ENCODE results near the gene MACROD2.

Gene MACROD2

GRCh38 chr20:15851576-15852215 is 1856.4 kb downstream of the MACROD2 start:
- TF ChIP-seq MEIS1 (CRISPR knock-in tag; IDR thresholded peaks at IDR 0.05; ENCODE audit: borderline replicate concordance) (no peak), ZNF677 (tag by site-specific recombination; IDR thresholded peaks at IDR 0.05) (no peak), ZNF19 (tag by site-specific recombination; IDR thresholded peaks at IDR 0.05; ENCODE audit: low read depth) (no peak), ZNF837 (tag by site-specific recombination; IDR thresholded peaks at IDR 0.05) (no peak), ZNF341 (tag by site-specific recombination; IDR thresholded peaks at IDR 0.05; ENCODE audit: low read depth) (no peak), ZBTB10 (tag by site-specific recombination; IDR thresholded peaks at IDR 0.05) (no peak), PBX3 (CRISPR knock-in tag; IDR thresholded peaks at IDR 0.05) (no peak), REPIN1 (tag by site-specific recombination; IDR thresholded peaks at IDR 0.05; ENCODE audit: low read depth) (no peak), HOXC10 (CRISPR knock-in tag; IDR thresholded peaks at IDR 0.05) (no peak), ZNF23 (tag by site-specific recombination; IDR thresholded peaks at IDR 0.05; ENCODE audit: borderline replicate concordance) (no peak), ZNF114 (tag by site-specific recombination; IDR thresholded peaks at IDR 0.05) (no peak), EGR2 (tag by site-specific recombination; IDR thresholded peaks at IDR 0.05; ENCODE audit: low read depth) (no peak)
- no peaks in the 10 kb centered on the region for H3K4me1 ChIP-seq (ENCODE audit: control insufficient read depth, insufficient read depth, low read length)
- no peak overlapping the region for H3K4me3 ChIP-seq (ENCODE audit: low read depth, low read length)
- POLR2A ChIA-PET, result no interaction called here
- H3K27ac ChIP-seq (ENCODE audit: extremely low read depth, low read depth, low read length), result no peak overlapping the region
- no peaks in the 10 kb centered on the region for H3K36me3 ChIP-seq (ENCODE audit: control insufficient read depth in 2 of 2, insufficient read depth in 1 of 2, low read length in 2 of 2)
- H3K9me3 ChIP-seq (ENCODE audit: control insufficient read depth, insufficient read depth, low read depth, low read length), result no peaks in the 10 kb centered on the region
- CTCF ChIA-PET, result interaction anchor here (0.7 kb wide), 2 partner anchors 9 to 1563 kb away, joined by 3 to 4 read pairs; no protein-coding TSS in a partner anchor

- ChIA-PET POLR2A (no interaction called here), CTCF (interaction anchor here (0.6 kb wide), 1 partner anchor 27 kb away, joined by 3 read pairs; no protein-coding TSS in a partner anchor)
- Histone ChIP-seq H3K4me1 (ENCODE audit: control insufficient read depth, insufficient read depth, low read length) (no peaks in the 10 kb centered on the region), H3K36me3 (ENCODE audit: control insufficient read depth in 2 of 2, insufficient read depth in 1 of 2, low read length in 2 of 2) (no peaks in the 10 kb centered on the region), H3K9me3 (ENCODE audit: control insufficient read depth, insufficient read depth, low read depth, low read length) (no peaks in the 10 kb centered on the region), H3K27ac (ENCODE audit: extremely low read depth, low read depth, low read length) (no peak overlapping the region), H3K4me3 (ENCODE audit: low read depth, low read length) (no peak overlapping the region)
- TF ChIP-seq ZNF776 (tag by site-specific recombination; IDR thresholded peaks at IDR 0.05; ENCODE audit: borderline replicate concordance), result no peak
- TF ChIP-seq ZNF488 (tag by site-specific recombination; IDR thresholded peaks at IDR 0.05), result no peak
- no peak for TF ChIP-seq ZNF311 (tag by site-specific recombination; IDR thresholded peaks at IDR 0.05; ENCODE audit: borderline replicate concordance)
- no peak for TF ChIP-seq TSHZ1 (tag by site-specific recombination; IDR thresholded peaks at IDR 0.05; ENCODE audit: borderline replicate concordance)
- no peak for TF ChIP-seq ZBTB20 (tag by site-specific recombination; IDR thresholded peaks at IDR 0.05)
- no peak for TF ChIP-seq ZNF112 (tag by site-specific recombination; IDR thresholded peaks at IDR 0.05)
- TF ChIP-seq ZNF692 (tag by site-specific recombination; IDR thresholded peaks at IDR 0.05), result no peak
- TF ChIP-seq, protein P1, sequence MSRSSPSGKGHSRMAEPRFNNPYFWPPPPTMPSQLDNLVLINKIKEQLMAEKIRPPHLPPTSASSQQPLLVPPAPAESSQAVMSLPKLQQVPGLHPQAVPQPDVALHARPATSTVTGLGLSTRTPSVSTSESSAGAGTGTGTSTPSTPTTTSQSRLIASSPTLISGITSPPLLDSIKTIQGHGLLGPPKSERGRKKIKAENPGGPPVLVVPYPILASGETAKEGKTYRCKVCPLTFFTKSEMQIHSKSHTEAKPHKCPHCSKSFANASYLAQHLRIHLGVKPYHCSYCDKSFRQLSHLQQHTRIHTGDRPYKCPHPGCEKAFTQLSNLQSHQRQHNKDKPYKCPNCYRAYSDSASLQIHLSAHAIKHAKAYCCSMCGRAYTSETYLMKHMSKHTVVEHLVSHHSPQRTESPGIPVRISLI (tag by site-specific recombination; IDR thresholded peaks at IDR 0.05), result no peak
- TF ChIP-seq ZNF768 (tag by site-specific recombination; IDR thresholded peaks at IDR 0.05), result no peak
- TF ChIP-seq ZNF426 (tag by site-specific recombination; IDR thresholded peaks at IDR 0.05), result no peak
- TF ChIP-seq ZSCAN16 (tag by site-specific recombination; IDR thresholded peaks at IDR 0.05), result no peak
These were observed 1859.6 kb downstream of the MACROD2 start for GRCh38 chr20:15854911-15855310.
